ENCODE data around the gene PTPRN2. TPM values are rescaled to one million over a fixed set of nuclear protein-coding genes. Genes with fewer than 3 reads are reported as not detected.

The PTPRN2 gene
- total and polyA plus RNA-seq, 8 donors = 4.9 to 136 (median 46.8) TPM

DNA sequence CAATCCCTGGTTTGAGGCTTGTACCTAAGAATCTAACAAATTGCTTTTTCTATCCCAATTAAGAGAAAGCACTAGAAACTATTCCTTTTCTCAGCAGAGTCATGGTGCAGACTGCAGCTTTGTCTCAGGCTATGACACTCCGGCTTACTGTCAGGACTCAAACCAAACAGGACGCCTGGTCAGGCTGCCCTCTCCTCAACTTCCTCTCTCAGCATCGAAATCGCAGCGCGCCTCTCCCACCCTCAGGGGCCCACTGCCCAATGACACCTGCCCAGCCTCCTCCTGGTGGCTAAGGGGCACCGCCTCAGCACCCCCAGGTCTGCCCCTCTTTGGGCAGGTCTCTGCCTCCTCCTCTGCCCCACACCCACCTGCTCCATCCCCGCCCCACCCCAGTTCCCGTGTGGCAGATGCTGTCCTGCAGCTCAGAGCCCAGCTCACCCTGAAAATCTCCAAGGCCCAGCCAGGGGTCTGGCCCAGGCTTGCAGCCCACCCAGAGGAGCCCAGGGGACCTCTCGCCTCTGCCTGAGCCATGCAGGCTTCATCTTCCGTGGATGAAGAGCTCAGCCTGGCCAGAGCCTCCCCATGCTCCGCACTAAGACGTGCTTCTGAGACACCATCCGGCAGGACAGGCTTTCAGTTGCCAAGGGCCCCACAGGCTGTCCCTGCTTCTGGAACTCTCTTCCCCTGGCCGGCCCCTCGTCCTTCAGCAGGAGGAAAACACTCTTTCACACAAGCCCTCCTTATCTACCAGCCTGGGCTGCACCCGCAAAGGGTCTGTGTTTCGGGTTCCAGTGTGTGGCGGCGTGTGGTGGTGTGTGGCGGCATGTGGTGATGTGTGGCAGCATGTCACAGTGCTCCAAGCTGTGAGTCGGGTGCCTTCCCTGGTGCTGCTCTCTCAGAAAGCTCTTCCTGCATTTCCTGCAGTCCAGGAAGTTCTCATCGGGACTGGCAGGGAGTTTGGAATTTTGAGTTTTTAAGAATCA lies 16.4 kb upstream of the PTPRN2 start:
- no peak for DNase-seq
- H3K27me3 ChIP-seq = no peaks in the 10 kb centered on the region
- H3K9me3 ChIP-seq = no peaks in the 10 kb centered on the region
- 91 to 94% (median 93%) methylated on average over 22 to 23 of the region's 23 CpGs for WGBS, 5 donors
- TF ChIP-seq EP300 (IDR thresholded peaks at IDR 0.05) (no peak), POLR2A (IDR thresholded peaks at IDR 0.05) (no peak), POLR2AphosphoS5 (IDR thresholded peaks at IDR 0.05) (no peak)
- TF ChIP-seq, protein P1, sequence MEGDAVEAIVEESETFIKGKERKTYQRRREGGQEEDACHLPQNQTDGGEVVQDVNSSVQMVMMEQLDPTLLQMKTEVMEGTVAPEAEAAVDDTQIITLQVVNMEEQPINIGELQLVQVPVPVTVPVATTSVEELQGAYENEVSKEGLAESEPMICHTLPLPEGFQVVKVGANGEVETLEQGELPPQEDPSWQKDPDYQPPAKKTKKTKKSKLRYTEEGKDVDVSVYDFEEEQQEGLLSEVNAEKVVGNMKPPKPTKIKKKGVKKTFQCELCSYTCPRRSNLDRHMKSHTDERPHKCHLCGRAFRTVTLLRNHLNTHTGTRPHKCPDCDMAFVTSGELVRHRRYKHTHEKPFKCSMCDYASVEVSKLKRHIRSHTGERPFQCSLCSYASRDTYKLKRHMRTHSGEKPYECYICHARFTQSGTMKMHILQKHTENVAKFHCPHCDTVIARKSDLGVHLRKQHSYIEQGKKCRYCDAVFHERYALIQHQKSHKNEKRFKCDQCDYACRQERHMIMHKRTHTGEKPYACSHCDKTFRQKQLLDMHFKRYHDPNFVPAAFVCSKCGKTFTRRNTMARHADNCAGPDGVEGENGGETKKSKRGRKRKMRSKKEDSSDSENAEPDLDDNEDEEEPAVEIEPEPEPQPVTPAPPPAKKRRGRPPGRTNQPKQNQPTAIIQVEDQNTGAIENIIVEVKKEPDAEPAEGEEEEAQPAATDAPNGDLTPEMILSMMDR (IDR thresholded peaks at IDR 0.05) = no peak
- H3K4me1 ChIP-seq = no peaks in the 10 kb centered on the region
- H3K27ac ChIP-seq = no peak overlapping the region
- peaks cover 0 to 15% (median 0%) of the 10 kb centered on the region in 4 donors for H3K36me3 ChIP-seq
- H3K4me3 ChIP-seq = no peak overlapping the region
- intact Hi-C loops (cut with DNase I; ENCODE audit: low total_unique reads) = no loop called here

DNA sequence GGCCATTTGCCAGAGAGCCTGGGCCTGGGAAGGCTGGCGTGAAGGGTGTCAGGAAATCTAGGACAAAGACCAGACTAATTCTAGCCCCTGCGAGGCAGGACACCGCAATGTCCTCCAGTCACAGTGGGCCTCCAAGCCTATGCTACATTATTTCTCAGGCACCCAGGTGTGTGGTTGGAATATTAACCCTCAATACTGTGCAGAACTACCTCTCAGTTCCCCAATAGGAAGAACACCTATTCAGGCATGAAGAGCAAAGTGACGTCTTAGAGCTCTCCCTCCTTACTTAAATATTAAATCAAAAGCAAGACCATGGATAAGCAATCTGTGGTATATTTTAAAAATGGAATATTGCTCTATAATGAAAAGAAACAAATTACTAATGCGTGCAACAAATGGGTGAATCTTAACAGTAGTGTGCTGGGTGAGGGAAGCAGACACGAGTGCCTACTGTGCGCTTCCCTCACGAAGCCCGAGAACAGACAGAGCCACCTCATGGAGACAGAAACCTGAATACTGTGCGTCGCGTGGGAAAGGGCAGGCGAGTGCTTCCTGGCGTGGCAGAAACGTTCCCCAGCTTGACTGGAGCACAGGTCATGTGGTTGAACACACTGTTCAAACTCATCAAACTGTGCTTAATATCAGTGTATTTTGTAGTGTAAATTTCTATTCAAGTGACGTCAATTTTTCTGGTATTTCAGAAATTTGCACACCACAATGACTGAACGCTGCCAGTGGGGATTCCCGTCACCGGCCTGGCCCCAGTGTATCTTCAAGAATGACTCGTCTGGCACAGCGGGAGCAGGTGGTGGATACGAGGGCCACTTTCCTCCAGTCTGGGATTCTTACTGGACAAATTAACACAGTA lies 15.5 kb upstream of the PTPRN2 start:
- H3K36me3 ChIP-seq = peaks cover 0 to 15% (median 0%) of the 10 kb centered on the region in 4 donors
- H3K9me3 ChIP-seq = no peaks in the 10 kb centered on the region
- no peaks in the 10 kb centered on the region for H3K27me3 ChIP-seq
- H3K27ac ChIP-seq = no peak overlapping the region
- DNase-seq = no peak
- no peak for TF ChIP-seq POLR2A (IDR thresholded peaks at IDR 0.05)
- TF ChIP-seq, protein P1 (IDR thresholded peaks at IDR 0.05) = no peak
- intact Hi-C loops (cut with DNase I; ENCODE audit: low total_unique reads) = no loop called here
- WGBS, 5 donors = 89 to 90% (median 90%) methylated on average over 22 of the region's 22 CpGs
- H3K4me3 ChIP-seq = no peak overlapping the region
- H3K4me1 ChIP-seq = no peaks in the 10 kb centered on the region

DNA sequence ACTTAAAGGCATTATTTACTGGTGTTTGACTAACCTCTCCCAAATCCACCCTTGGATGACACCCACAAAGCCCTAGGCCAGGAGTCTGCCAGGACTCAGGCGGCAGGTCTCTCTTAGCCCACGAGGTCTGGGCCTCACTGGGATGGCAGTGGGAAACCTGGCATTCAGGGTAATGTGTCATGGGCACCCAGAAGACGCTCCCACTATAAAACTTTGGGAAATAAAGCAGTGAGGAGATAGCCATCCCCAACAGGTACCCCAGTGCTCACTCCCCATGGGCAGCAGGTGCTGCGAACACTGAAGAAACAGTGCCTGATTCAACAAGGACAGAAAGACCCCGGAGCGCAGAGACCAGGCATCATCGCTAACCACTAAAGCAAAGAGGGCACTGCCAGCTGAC lies 14.4 kb upstream of the PTPRN2 start:
- Histone ChIP-seq H3K36me3 (peaks cover 0 to 7% (median 0%) of the 10 kb centered on the region in 4 donors), H3K4me1 (no peaks in the 10 kb centered on the region), H3K27me3 (no peaks in the 10 kb centered on the region), H3K4me3 (no peak overlapping the region), H3K9me3 (no peaks in the 10 kb centered on the region), H3K27ac (no peak overlapping the region)
- WGBS, 5 donors = 90 to 98% (median 97%) methylated on average over 7 of the region's 7 CpGs
- intact Hi-C loops (cut with DNase I; ENCODE audit: low total_unique reads) = no loop called here
- DNase-seq = no peak
- TF ChIP-seq POLR2A (IDR thresholded peaks at IDR 0.05) (no peak), EP300 (IDR thresholded peaks at IDR 0.05) (no peak), POLR2AphosphoS5 (IDR thresholded peaks at IDR 0.05) (no peak)
- TF ChIP-seq, protein P1 (IDR thresholded peaks at IDR 0.05) = no peak

DNA sequence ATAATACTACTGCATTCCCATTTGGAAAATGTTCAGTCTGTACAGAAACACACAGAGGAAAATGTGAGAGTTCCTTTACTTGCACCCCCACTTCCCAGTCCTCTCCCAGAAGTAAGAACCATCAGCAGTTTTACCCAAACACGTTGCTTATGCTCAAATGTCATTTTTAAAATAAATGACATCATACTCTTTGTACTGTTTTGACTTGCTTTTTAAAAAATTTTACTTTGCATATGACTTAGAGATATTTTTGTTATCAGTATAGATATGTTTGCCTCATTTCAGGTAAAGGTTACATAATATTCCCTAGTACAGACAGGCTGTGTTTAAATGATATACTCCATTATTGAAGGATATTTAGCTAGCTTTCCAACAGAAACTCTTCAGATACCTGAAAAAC lies 13.5 kb upstream of the PTPRN2 start:
- H3K9me3 ChIP-seq = no peaks in the 10 kb centered on the region
- H3K36me3 ChIP-seq = no peaks in the 10 kb centered on the region
- no peaks in the 10 kb centered on the region for H3K4me1 ChIP-seq
- H3K4me3 ChIP-seq = no peak overlapping the region
- no peak for DNase-seq
- WGBS, 5 donors = 50 to 70% (median 62%) methylated on average over 1 of the region's 1 CpG
- H3K27me3 ChIP-seq = no peaks in the 10 kb centered on the region
- intact Hi-C loops (cut with DNase I; ENCODE audit: low total_unique reads) = no loop called here
- TF ChIP-seq, protein P1 (IDR thresholded peaks at IDR 0.05) = no peak
- TF ChIP-seq EP300 (IDR thresholded peaks at IDR 0.05) (no peak), POLR2AphosphoS5 (IDR thresholded peaks at IDR 0.05) (no peak), POLR2A (IDR thresholded peaks at IDR 0.05) (no peak)
- no peak overlapping the region for H3K27ac ChIP-seq
